ENCODE data around the gene KRTAP10-7.
"Not testable (repeated sequence)": the region's sequence is repeated elsewhere in the genome, so short reads cannot be mapped to it uniquely, and the experiment has no call there.

Gene KRTAP10-7

DNA sequence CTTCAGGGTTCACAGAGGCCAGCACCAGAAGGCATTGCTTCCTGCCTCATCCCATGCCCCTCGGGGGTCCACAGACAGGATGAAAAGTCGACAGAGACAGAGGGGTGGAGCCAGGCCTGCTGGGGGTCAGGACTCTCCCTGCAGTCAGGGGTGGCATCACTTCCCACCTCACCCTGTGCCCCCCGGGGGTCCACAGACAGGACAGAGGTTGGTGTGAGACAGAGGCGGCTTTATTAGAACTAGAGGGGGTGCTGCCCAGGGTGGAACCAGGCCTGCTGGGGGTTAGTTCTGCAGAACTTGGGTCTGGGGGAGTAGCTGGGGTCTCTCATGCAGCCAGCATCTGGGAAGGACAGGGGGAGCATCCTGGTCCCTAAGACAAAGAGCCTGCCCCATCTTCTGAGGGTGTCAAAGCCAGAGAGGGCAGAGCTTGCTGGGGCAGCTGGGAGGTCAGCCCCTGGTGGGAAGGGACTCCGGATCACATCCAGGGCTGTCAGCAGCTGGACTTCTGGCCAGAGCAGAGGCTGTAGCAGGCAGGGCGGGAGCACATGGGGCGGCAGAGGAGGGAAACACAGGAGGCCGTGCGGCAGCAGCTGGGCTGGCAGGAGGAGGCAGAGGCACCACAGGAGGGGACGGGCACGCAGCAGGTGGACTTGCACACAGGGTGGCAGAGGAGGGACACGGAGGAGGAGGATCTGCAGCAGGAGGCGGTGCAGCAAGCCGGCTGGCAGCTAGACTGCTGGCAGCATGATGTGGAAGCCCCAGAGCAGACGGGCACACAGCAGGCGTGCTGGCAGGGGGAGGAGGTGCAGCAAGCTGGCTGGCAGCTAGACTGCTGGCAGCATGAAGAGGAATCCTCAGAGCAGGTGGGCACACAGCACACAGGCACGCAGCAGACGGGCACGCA, 9.2 kb upstream of the KRTAP10-7 start:
- DNase-seq: not testable (repeated sequence)

GRCh38 chr21:44591801-44592130, 8.6 kb upstream of the KRTAP10-7 start:
- not testable (repeated sequence) for DNase-seq

DNA sequence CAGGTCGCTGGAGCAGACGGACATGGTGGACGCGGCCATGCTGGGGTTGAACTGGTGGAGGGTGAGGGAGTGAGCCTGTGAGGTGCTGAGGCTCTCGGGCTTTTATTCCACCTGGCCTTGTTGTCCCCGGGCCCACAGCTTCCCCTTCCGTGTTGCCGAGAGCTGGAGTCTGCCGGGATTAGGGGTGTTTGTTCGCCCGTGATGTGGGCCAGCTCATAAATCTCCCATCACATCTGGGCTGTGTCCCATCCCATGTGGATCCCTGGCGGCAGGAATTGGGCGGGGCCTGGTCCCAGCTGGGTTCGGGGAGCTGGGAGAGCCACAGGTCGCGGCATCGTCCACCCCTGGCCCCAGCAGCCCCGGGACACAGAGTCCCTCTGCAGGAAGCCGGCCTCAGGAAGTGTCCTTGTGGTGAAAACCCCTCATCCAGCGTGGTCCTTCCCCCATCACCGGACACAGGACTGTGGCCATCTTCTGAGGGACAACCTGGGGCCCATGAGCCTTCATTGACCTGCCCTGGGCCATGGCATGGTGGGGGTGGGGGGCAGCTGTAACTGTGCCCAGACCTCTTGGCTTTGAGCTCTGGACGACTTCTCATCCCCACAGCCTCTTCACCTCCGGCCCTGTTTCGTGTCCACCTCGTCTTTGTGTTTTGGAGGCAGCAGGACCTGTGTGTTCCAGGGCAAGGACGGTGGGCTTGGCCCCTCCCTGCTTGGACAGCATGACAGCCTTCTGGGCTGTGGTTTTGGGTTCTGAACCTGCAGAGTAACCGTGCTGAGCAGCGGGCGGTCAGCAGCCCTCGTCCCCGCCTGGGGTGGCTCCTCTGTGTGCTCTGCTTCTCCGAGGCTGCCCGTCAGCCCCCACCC, 7.7 kb upstream of the KRTAP10-7 start, which contains the start of gene KRTAP10-6:
Gene KRTAP10-6, minus strand, starts transcription at position 60 of the 866 bp plus-strand sequence. Its CDS starts 21 bp downstream, at position 39.
- no peak for DNase-seq

DNA sequence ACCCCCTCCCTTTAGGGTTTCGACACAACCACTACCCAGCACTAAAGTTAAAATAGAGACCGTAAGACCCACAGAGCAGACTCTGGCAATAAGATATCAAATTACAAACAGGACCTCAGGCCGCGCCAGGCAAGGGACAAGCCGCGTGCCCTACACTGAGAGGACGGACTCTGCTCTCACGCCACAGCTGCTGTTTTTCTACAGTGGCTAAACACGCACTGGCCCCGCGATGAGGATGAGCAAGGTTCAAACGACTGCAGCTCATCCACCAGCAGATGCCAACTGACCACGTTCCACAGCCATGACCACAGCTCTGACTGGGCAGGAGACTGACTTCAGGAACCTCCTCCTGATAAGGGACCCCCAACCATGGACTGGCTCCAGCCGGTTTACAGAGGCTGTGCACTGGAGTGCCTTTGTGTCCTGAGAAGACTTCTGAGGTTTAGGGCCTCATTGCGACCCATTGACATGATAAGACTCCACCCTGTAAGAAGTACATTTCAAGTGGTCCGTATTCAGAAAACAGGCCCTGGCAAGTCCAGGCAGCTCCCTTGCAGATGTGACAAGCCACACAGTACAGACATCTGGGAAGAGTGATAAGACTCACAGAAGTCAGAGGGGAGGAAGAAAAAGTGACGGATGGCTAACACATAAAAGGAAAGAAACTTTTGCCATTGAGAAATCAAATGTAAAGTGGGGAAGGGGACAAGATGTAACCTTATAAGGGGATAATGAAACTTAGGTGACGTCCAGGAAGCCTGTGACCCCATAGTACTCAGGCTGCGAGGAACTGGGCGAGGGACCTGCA, 6.6 kb upstream of the KRTAP10-7 start:
- no peak for DNase-seq

DNA sequence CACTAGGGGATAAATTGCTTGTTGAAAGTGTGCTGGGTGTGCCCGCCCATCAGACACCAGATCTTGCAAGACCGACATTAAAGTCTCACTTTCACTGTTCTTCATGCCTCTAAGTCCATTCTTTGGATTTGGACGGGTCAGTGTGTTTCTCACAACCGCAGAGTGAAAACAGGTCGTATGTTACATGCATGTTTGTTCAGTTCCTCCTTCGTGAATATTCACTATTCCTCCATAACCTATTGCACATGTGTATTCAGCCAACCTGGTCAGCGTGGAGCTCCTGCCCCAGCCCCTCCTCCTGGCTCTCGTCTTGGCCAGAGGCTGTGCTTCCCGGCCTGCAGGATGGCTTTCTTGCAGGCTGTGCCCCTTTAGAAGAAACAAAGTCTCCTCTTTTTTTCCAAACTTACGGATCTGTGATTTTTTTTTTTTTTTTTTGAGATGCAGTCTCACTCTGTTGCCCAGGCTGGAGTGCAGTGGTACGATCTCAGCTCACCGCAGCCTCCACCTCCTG, 5.9 kb upstream of the KRTAP10-7 start:
- DNase-seq: no peak

GRCh38 chr21:44595524-44595923, 4.9 kb upstream of the KRTAP10-7 start:
- DNase-seq: no peak

DNA sequence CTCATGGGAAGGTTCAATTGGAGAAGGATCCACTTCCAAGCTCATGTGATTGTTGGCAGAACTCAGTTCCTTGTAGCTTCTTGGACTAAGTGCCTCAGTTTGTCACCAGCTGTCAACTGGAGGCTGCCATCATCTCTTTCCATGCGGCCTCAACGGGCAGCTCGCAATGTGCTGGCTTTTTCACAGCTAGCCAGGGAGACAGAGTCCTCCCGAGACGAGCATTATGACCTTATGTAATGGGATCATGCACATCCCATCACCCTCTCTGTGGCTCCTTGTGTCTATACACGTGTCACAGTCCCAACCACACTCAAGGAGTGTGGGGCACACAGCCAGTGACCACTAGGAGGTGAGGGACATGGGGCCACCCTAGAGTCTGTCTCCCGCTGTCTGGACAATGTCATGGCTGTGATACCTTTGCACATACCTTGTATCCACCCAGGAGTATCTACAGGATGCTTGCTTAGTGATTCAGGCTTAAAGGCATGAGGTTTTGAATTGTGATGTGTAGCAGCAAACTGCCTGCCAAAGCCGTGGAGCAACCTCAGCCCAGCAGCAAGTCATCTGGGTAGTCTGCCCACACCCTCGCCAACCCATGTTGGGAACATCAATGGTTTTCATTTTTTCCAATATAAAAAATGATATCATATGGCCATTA, 4.2 kb upstream of the KRTAP10-7 start:
- DNase-seq: no peak

DNA sequence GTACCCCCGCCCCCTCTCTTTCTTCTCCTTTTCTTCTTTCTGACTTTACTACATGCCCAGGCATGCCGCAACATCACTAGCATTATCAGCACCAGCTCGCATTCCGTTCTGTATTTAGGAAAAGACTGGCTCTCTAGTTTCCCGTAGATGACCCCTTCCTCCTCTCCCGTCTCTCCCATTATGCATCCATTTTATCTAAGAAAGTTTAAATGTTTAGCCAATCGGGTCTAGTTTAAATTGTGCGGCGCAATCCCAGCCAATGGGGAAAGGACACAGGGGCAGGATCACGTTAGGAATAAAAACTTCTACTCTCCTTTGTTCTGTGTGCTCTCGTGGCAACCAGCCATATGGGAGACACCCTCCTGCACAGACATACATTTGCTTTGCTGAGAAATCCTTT, 2.3 kb upstream of the KRTAP10-7 start:
- DNase-seq: no peak

GRCh38 chr21:44599264-44600029, 950 bp upstream of the KRTAP10-7 start:
- DNase-seq: no peak

DNA sequence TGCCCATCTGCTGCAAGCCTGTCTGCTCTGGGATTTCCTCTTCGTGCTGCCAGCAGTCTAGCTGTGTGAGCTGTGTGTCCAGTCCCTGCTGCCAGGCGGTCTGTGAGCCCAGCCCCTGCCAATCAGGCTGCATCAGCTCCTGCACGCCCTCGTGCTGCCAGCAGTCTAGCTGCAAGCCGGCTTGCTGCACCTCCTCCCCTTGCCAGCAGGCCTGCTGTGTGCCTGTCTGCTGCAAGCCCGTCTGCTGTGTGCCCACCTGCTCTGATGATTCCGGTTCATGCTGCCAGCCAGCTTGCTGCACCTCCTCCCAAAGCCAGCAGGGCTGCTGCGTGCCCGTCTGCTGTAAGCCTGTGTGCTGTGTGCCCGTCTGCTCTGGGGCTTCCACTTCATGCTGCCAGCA, 694 bp downstream of the KRTAP10-7 start:
- DNase-seq: not testable (repeated sequence)

DNA sequence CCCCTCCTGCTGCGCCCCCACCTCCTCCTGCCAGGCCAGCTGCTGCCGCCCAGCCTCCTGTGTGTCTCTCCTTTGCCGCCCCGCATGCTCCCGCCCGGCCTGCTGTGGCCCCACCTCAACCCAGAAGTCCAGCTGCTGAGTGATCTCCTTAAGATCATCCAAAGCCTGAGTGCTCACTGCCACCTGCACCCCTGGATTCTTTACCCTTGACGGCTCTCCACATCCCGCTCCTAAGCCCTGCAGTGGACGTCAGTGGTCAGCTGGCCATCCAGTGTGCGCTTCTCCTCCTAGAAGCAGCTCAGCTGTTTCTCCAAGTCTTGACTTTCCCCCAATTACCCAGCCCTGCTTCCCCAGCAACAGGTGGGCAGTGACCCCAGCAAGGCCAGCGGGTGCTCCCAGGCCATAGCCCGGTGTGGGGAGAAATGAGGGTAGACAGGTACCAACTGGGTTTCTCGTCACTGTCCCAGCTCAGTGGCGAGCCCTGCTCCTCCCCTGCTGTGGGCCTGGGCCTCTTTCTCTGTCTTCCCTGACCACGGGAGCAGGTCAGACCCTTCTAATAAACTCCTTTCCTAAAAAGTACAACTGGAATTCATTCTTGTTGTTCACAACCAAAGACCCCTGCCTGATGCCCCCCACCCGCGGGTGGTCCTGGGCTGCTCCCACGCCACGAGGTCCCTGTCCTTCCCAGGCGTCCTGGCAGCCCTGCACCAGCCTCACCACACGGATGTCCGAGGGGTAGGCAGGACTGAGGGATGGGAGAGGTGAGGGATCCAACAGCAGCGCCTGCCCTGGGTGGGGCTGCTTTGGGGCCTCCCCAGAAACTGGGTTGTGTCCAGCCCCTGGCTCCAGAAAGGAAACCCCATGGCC, 1.4 kb downstream of the KRTAP10-7 start:
- DNase-seq: no peak

DNA sequence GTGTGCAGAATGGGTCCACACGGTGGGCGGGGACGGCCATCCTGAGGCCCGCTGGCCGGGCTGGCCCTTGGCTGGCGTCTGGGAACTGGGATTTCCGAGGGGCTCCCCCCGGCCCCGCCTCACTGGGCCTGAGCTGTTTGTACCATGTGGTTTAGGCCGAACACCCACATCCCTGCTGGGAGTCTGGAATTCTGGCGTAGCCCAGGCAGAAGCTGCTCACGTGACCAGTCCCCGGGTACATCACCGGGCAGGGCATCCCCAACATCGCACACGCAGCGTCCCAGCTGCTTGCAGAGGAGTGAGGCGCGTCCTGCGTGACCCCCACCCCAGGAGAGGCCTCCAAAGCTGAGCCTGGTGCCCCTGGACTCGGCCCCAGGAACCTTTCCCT, 2.1 kb downstream of the KRTAP10-7 start:
- DNase-seq: no peak

DNA sequence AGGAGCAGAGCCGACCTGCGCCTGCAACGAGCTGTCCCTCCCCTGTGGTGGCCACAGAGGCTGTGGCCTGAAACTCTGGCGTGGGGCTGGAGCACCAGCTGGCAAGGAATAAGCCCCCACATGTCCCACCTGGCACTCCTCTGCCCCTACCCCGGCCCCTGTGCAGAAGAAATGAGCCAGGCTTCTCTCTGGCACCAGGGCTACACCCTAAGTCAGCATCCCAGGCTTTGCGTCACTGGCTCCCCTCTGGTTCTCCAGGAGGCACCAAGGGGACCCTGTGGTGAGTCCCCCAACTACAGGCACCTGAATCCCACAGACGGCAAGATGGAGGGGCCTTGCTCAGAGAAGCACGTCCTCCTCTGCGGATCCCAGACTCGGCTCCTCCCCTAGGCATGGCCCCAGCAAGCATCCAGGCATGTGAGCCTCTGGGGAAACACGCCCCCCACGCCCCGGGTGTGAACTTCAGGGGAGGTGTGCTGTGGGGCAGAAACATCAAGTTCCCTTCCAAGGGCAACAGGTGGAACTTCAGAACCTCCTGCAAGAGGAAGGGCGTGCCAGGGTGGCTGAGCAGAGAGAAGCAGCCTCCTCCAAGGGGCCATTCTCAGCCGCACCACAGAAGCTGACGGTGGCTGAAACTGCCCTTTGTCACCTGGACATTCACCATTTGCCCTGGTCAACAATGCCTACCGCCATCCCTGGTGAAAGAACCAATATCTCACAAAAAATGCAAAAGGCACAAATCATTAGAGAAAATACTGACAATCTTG, 2.9 kb downstream of the KRTAP10-7 start:
- no peak for DNase-seq

DNA sequence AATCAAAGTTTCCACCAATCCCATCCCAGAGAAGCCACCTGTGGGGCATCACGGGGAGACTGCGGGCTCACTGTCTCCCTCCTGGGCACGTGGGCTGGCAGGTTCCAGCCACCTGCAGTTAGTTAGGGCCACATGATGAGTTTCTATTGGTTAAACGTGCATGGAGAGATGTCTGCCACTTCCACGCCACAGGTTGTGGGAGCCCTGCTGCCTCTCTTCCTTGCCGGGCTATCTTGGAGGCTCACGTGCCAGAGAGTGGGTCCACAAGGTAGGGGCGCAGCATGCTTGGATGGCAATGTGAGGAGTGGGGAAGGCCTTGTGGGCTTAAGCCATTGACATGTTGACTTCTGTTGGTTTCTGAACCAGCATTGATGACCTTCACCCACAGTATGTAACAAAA, 3.5 kb downstream of the KRTAP10-7 start:
- DNase-seq: no peak

DNA sequence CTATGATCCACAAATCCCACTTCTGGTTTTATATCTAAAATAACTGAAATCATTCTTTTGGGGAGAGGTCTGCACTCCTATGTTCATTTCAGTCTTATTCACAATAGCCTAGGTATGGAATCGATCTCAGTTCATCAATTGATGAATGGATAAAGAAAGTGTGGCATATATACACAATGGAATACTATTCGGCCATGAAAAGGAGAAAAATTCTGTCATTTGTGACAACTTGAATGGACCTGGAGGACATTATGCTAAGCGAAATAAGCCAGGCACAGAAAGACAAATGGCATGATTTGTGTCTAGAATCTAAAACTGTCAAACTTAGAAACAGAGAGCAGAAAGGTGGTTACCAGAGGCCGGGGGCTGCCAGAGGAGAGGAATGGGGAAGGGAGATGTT, 6.1 kb downstream of the KRTAP10-7 start:
- no peak for DNase-seq

GRCh38 chr21:44609193-44609592, 8.8 kb downstream of the KRTAP10-7 start:
- DNase-seq: no peak

GRCh38 chr21:44610157-44610843, 9.9 kb downstream of the KRTAP10-7 start:
- not testable (repeated sequence) for DNase-seq

- no peak for DNase-seq
Measured at GRCh38 chr21:44611551-44611950, 11.2 kb downstream of the KRTAP10-7 start.

GRCh38 chr21:44612029-44612486, 11.7 kb downstream of the KRTAP10-7 start, which contains the start of gene KRTAP10-8:
Gene KRTAP10-8, plus strand, starts transcription at chr21:44612079. Its CDS starts 22 bp downstream, at chr21:44612101.
- DNase-seq: no peak
